K562 (cell line): Measurements from ENCODE around the gene CD93. TPM values are rescaled to one million over a fixed set of nuclear protein-coding genes. Genes with fewer than 3 reads are reported as not detected.

Experiments
- ATAC-seq: fragments of 200-7000 bp; cut with Tn5 transposase; 3 replicates; pipeline ENCODE4 v1.9.1; 2020; ENCODE audit warnings: moderate library complexity
- BruUV-seq: library from RNA; stranded (reverse); fragments of 400-500 nt; replicated peaks from 2 replicates; lab custom pipeline; 2021; lab: Mats Ljungman, UMichigan
- CTCF ChIA-PET: fragments of 300-600 bp; formaldehyde crosslinking; extraction: SDS; loops from one replicate; lab custom pipeline; 2021; ENCODE audit warnings: low intra/inter-chr PET ratio; lab: Yijun Ruan, JAX
- POLR2A ChIA-PET: fragments of 300-600, 350-650 bp; sonication (Branson Sonifier 250); formaldehyde crosslinking; extraction: SDS; loops from one replicate; lab custom pipeline; 2021; ENCODE audit warnings: antibody characterized with exemption, inconsistent platforms; lab: Yijun Ruan, JAX
- DNase-seq, 4 experiments: peaks; one replicate each; pipeline versions ENCODE4 v3.0.0 to v3.0.0-alpha.2; 2011 to 2018; ENCODE audit warnings: low spot score in 3 of 4, mixed read lengths in 3 of 4; ENCODE audit errors: extremely low read depth in 1 of 4
- FAIRE-seq: peaks from 2 replicates; lab custom pipeline; 2011; peaks lifted over from hg19 to GRCh38; lab: Jason Lieb, UNC
- H2AFZ ChIP-seq: 2 replicates; pipeline ENCODE4 v1.6.0; 2011; ENCODE audit warnings: low read depth, low read length, control low read depth, inconsistent platforms
- H3K27ac ChIP-seq: fragments of 200-600 bp; 3 replicates; pipeline ENCODE4 v1.8.0; 2011; ENCODE audit warnings: low read depth, mild to moderate bottlenecking, control low read depth, inconsistent platforms, low read length, moderate library complexity, mixed read lengths; ENCODE audit errors: extremely low read depth
- H3K27me3 ChIP-seq, 2 experiments: fragments of 300-600 bp in 1 of 2; 2 replicates in 1 of 2; 3 replicates in 1 of 2; pipeline versions ENCODE4 v1.6.0 to v1.8.0; 2011; ENCODE audit warnings: inconsistent platforms in 2 of 2, low read length in 2 of 2, mild to moderate bottlenecking in 1 of 2, mixed read lengths in 1 of 2, moderate library complexity in 1 of 2; ENCODE audit not compliant: control insufficient read depth in 2 of 2, insufficient read depth in 2 of 2
- H3K36me3 ChIP-seq: fragments of 300-600 bp; 3 replicates; pipeline ENCODE4 v1.8.0; 2011; ENCODE audit warnings: mild to moderate bottlenecking, low read length, inconsistent platforms; ENCODE audit not compliant: control insufficient read depth, insufficient read depth
- H3K4me1 ChIP-seq, 2 experiments: fragments of 200-600 bp in 1 of 2; replicated peaks in 1 of 2; 2 replicates in 1 of 2; 3 replicates in 1 of 2; pipeline versions ENCODE4 v1.5.1 to v1.8.0; 2011; ENCODE audit warnings: inconsistent platforms in 2 of 2, low read length in 2 of 2, mild to moderate bottlenecking in 1 of 2, mixed read lengths in 1 of 2, moderate library complexity in 1 of 2; ENCODE audit not compliant: control insufficient read depth in 2 of 2, insufficient read depth in 2 of 2
- H3K4me2 ChIP-seq: 2 replicates; pipeline ENCODE4 v1.6.1; 2011; ENCODE audit warnings: low read length, control low read depth, inconsistent platforms, mixed read lengths; ENCODE audit not compliant: insufficient read depth
- H3K4me3 ChIP-seq: fragments of 200-600 bp; sonication (generic), shearing (Covaris generic); 2 replicates; pipeline ENCODE4 v1.5.1; 2016; ENCODE audit warnings: control low read depth, inconsistent platforms
- H3K79me2 ChIP-seq: fragments of 200-600 bp; 3 replicates; pipeline ENCODE4 v1.8.0; 2011; ENCODE audit warnings: low read length, inconsistent platforms; ENCODE audit not compliant: control insufficient read depth, insufficient read depth
- H3K9ac ChIP-seq, 2 experiments: 2 replicates each; pipeline versions ENCODE4 v1.6.0 to v1.6.1; 2011; ENCODE audit warnings: low read depth in 2 of 2, low read length in 2 of 2, control low read depth in 1 of 2, inconsistent platforms in 1 of 2, mild to moderate bottlenecking in 1 of 2, mixed read lengths in 1 of 2; ENCODE audit not compliant: insufficient read depth in 1 of 2
- H3K9me1 ChIP-seq: one replicate; pipeline ENCODE4 v1.6.0; 2011; ENCODE audit warnings: inconsistent platforms, mild to moderate bottlenecking, low read length, moderate library complexity; ENCODE audit not compliant: control insufficient read depth, insufficient read depth
- H3K9me3 ChIP-seq: replicated peaks from 2 replicates; pipeline ENCODE4 v1.5.1; 2011; ENCODE audit warnings: low read depth, low read length, inconsistent platforms; ENCODE audit not compliant: control insufficient read depth, insufficient read depth
- H4K20me1 ChIP-seq: replicated peaks from 2 replicates; pipeline ENCODE4 v1.6.1; 2011; ENCODE audit warnings: low read length, inconsistent platforms, mixed read lengths; ENCODE audit not compliant: control insufficient read depth, insufficient read depth
- CHD4 ChIP-seq: fragments of 200-600 bp; sonication (generic); IDR thresholded peaks from 3 replicates; pipeline ENCODE4 v1.6.1; 2012; ENCODE audit warnings: low read depth, mild to moderate bottlenecking, mixed read lengths, low read length, inconsistent platforms; ENCODE audit not compliant: insufficient read depth, insufficient replicate concordance, poor library complexity, severe bottlenecking
- ZNF232 ChIP-seq: sonication (generic); formaldehyde crosslinking; IDR thresholded peaks from 2 replicates; pipeline ENCODE4 v1.8.0; 2022; ENCODE audit warnings: mild to moderate bottlenecking, missing genetic modification reagents
- WGBS: fragments of 100-300 bp; shearing (Covaris generic); methylation state at CpG from one replicate; pipeline ENCODE4 v1.1.6; 2016; ENCODE audit warnings: low coverage, mixed read lengths; ENCODE audit not compliant: insufficient coverage; ENCODE audit errors: missing lambda C conversion rate; 5-methylcytosine and 5-hydroxymethylcytosine counted together
- in situ Hi-C: fragments of 300-500 bp; cut with MboI; formaldehyde crosslinking; loops from 4 replicates; pipeline ENCODE4 v1.15.0; 2018; ENCODE audit warnings: inconsistent platforms, mixed read lengths
- intact Hi-C: fragments of 100-400 bp; cut with micrococcal nuclease; formaldehyde crosslinking; loops from 2 replicates; pipeline ENCODE4 v1.14.2; 2022
- polyA plus RNA-seq, 8 experiments: library from polyadenylated mRNA; depleted of rRNA in 4 of 8; stranded (reverse) in 5 of 8; unstranded in 3 of 8; fragments of >200 nt; fragmentation: Nextera tagmentation in 2 of 8; fragmentation: Illumina TruSeq in 1 of 8; extraction: Ambion mirVana in 2 of 8; extraction: Trizol in 1 of 8; gene quantifications; 2 replicates each; pipeline versions ENCODE4 v1.2.1 to v1.2.3, GENCODE V29; 2011 to 2014; ENCODE audit warnings: inconsistent platforms in 1 of 8, missing spikeins in 1 of 8
- total RNA-seq, 7 experiments: library from RNA; depleted of rRNA in 6 of 7; stranded (reverse); fragments of >200 nt in 6 of 7; fragmentation: Illumina TruSeq in 2 of 7; extraction: Trizol in 2 of 7; gene quantifications; 2 replicates each; pipeline versions ENCODE4 v1.2.1 to v1.2.3, GENCODE V29; 2011 to 2021; ENCODE audit warnings: low replicate concordance in 1 of 7
- TF ChIP-seq, protein P1 (sequence below): sonication (generic); formaldehyde crosslinking; IDR thresholded peaks from 2 replicates; pipeline ENCODE4 v1.8.0; 2022; ENCODE audit warnings: mild to moderate bottlenecking, missing genetic modification reagents
- TF ChIP-seq, protein P2 (sequence below): sonication (generic); formaldehyde crosslinking; IDR thresholded peaks from 2 replicates; pipeline ENCODE4 v1.8.0; 2023; ENCODE audit warnings: missing genetic modification reagents, mild to moderate bottlenecking, borderline replicate concordance

Gene CD93
- total and polyA plus RNA-seq, 9 of the 15 experiments (the other 6 are each of a cell fraction or from before 2014, with no cell fraction given), result 0.03 to 0.20 (median 0.05) TPM

DNA sequence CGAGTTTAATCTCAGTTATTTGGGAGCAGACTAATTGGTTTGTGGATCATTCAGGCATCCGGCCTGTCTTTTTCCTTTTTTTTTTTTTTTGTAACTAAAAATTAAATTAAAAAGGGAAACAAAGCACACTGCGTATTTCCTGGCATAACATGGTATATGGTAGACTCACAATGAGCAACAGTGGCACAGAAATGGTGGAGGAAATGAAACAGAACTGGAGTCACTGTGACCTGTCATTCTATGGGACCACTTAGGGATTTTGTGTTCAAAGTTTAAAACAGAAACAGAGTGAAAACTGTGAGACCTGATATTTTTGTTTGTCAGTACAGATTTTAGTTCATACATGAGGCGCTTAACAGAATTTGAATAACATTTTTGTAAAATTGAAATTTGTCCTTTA is 4.8 kb upstream of the CD93 start:
- Histone ChIP-seq H3K36me3 (no peaks in the 10 kb centered on the region), H3K9ac (no peak overlapping the region), H3K9me1 (no peaks in the 10 kb centered on the region), H2AFZ (no peak overlapping the region), H3K4me3 (no peak overlapping the region), H3K9me3 (no peaks in the 10 kb centered on the region), H3K27ac (no peak overlapping the region), H4K20me1 (no peaks in the 10 kb centered on the region), H3K4me2 (no peak overlapping the region), H3K4me1 (peaks cover 43 to 48% of the 10 kb centered on the region in 2 experiments), H3K27me3 (no peaks in the 10 kb centered on the region), H3K79me2 (no peaks in the 10 kb centered on the region)
- ATAC-seq (no peak), FAIRE-seq (no peak), DNase-seq (no peak)
- no TSS peak for BruUV-seq
- in situ Hi-C loops (no loop called here), intact Hi-C loops (loop anchor here (5.0 kb wide), 1 partner anchor 41 kb away; no protein-coding TSS in a partner anchor)
- TF ChIP-seq, protein P1, sequence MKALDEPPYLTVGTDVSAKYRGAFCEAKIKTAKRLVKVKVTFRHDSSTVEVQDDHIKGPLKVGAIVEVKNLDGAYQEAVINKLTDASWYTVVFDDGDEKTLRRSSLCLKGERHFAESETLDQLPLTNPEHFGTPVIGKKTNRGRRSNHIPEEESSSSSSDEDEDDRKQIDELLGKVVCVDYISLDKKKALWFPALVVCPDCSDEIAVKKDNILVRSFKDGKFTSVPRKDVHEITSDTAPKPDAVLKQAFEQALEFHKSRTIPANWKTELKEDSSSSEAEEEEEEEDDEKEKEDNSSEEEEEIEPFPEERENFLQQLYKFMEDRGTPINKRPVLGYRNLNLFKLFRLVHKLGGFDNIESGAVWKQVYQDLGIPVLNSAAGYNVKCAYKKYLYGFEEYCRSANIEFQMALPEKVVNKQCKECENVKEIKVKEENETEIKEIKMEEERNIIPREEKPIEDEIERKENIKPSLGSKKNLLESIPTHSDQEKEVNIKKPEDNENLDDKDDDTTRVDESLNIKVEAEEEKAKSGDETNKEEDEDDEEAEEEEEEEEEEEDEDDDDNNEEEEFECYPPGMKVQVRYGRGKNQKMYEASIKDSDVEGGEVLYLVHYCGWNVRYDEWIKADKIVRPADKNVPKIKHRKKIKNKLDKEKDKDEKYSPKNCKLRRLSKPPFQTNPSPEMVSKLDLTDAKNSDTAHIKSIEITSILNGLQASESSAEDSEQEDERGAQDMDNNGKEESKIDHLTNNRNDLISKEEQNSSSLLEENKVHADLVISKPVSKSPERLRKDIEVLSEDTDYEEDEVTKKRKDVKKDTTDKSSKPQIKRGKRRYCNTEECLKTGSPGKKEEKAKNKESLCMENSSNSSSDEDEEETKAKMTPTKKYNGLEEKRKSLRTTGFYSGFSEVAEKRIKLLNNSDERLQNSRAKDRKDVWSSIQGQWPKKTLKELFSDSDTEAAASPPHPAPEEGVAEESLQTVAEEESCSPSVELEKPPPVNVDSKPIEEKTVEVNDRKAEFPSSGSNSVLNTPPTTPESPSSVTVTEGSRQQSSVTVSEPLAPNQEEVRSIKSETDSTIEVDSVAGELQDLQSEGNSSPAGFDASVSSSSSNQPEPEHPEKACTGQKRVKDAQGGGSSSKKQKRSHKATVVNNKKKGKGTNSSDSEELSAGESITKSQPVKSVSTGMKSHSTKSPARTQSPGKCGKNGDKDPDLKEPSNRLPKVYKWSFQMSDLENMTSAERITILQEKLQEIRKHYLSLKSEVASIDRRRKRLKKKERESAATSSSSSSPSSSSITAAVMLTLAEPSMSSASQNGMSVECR, result no peak
- TF ChIP-seq CHD4 (no peak), ZNF232 (no peak)
- TF ChIP-seq, protein P2, sequence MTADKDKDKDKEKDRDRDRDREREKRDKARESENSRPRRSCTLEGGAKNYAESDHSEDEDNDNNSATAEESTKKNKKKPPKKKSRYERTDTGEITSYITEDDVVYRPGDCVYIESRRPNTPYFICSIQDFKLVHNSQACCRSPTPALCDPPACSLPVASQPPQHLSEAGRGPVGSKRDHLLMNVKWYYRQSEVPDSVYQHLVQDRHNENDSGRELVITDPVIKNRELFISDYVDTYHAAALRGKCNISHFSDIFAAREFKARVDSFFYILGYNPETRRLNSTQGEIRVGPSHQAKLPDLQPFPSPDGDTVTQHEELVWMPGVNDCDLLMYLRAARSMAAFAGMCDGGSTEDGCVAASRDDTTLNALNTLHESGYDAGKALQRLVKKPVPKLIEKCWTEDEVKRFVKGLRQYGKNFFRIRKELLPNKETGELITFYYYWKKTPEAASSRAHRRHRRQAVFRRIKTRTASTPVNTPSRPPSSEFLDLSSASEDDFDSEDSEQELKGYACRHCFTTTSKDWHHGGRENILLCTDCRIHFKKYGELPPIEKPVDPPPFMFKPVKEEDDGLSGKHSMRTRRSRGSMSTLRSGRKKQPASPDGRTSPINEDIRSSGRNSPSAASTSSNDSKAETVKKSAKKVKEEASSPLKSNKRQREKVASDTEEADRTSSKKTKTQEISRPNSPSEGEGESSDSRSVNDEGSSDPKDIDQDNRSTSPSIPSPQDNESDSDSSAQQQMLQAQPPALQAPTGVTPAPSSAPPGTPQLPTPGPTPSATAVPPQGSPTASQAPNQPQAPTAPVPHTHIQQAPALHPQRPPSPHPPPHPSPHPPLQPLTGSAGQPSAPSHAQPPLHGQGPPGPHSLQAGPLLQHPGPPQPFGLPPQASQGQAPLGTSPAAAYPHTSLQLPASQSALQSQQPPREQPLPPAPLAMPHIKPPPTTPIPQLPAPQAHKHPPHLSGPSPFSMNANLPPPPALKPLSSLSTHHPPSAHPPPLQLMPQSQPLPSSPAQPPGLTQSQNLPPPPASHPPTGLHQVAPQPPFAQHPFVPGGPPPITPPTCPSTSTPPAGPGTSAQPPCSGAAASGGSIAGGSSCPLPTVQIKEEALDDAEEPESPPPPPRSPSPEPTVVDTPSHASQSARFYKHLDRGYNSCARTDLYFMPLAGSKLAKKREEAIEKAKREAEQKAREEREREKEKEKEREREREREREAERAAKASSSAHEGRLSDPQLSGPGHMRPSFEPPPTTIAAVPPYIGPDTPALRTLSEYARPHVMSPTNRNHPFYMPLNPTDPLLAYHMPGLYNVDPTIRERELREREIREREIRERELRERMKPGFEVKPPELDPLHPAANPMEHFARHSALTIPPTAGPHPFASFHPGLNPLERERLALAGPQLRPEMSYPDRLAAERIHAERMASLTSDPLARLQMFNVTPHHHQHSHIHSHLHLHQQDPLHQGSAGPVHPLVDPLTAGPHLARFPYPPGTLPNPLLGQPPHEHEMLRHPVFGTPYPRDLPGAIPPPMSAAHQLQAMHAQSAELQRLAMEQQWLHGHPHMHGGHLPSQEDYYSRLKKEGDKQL, result no peak
- ChIA-PET POLR2A (no interaction called here), CTCF (no interaction called here)
- 95% methylated on average over 3 of the region's 4 CpGs for WGBS
